Stimulated activated CD4-positive, alpha-beta T cell treated with anti-CD3 and anti-CD28 coated beads, Interleukin-2, amount 100 ng/mL, for 24 hours (primary cell): Measurements from ENCODE around the gene LTBP1.
"Not testable (repeated sequence)": the region's sequence is repeated elsewhere in the genome, so short reads cannot be mapped to it uniquely, and the experiment has no call there.

Source experiments
- DNase-seq, 2 donors: peaks; one replicate each; pipeline ENCODE4 v3.0.0-alpha.2; 2020

LTBP1 gene

GRCh38 chr2:33166287-33166881 is 219.6 kb downstream of the LTBP1 start:
- DNase-seq = no peak

DNA sequence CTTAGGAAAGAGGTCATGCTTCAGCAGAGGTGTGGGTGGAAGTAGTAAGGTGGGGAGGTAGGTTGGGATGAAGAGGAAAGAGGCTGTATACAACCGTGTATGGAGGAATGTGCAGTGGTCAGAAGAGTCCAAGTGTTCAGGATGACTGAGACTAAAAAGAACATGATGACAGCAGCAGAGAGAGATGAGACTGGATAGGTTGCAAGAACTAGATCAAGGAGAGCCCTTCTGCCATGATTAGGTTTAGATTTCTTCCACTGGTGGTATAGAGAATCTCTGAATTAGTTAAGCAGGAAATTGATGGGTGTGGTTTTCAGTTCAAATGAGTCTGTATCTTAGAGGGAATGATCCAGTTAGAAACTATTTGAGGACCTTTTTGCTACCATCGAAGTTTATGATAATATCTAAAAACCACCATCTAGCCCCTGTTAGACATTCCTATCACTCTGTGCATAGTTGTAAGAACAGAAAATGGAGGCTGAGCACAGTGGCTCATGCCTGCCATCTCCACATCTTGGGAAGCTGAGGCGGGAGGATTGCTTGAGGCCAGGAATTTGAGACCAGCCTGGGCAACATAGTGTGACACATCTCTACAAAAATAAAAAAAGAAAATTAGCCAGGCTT is 221.0 kb downstream of the LTBP1 start:
- no peak for DNase-seq

- DNase-seq = no peak
These were observed 221.7 kb downstream of the LTBP1 start for GRCh38 chr2:33168425-33168824.

DNA sequence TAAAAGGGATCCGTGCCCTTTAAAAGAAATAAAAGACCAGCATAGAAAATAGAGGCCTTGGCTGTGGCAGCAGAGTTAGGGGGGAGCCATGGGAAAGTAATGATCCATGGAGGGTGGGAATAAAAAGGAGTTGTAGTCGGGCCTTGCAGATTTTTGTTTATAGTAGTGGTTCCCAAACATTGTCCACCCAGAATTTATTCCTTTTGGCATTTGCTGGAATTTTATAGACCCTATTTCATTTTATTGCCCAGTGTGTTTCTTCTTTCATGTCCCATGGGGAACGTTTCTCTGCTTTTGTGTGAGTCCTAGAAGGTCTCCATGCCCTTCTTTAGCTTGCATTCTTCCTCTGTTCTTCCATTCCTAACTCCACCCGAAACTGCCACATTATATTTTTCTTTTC is 222.2 kb downstream of the LTBP1 start:
- no peak for DNase-seq

- not testable (repeated sequence) for DNase-seq
These were observed 223.5 kb downstream of the LTBP1 start for GRCh38 chr2:33170251-33170650.

- DNase-seq = no peak
These were observed 230.9 kb downstream of the LTBP1 start for GRCh38 chr2:33177627-33178026.

- no peak for DNase-seq
These were observed 231.5 kb downstream of the LTBP1 start for GRCh38 chr2:33178209-33178608.

- no peak for DNase-seq
These were observed 234.2 kb downstream of the LTBP1 start for GRCh38 chr2:33180915-33181314.

DNA sequence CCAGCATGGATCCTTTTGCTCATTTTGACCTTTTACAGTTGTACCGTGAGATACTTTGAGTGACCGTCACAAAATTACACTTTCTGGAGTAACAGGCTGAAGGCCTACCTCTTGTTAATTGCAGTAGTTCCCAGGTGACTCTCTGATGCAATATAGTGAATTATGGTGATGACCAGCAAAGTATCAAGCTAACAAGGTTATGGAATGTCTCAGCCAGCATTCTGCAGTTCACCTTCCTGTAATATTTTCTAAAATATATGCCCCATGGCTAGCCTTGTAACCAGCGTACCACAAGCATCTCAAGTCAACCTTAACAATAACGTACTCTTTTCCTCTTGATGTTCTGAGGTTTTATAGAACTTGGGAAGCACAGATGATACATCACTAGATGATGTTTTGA is 234.7 kb downstream of the LTBP1 start:
- no peak for DNase-seq

DNA sequence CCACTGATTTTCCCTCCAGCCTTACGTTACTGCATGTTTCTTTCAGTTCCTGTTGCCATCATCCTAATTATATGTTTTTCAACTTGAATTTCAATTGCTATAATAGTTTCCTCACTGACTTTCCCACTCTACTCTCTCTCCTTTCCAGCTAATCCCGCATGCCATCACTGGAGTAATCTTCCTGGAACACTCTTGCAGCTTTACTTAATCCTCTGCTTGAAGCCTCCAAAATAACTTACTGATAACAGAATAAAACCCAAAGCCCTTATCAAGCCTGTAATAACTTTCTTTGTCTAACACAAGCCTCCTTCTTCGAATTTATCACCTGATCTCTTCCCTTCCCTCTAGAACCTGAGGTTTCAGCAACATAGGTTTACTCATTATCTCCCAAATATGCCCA is 237.3 kb downstream of the LTBP1 start:
- DNase-seq = no peak

DNA sequence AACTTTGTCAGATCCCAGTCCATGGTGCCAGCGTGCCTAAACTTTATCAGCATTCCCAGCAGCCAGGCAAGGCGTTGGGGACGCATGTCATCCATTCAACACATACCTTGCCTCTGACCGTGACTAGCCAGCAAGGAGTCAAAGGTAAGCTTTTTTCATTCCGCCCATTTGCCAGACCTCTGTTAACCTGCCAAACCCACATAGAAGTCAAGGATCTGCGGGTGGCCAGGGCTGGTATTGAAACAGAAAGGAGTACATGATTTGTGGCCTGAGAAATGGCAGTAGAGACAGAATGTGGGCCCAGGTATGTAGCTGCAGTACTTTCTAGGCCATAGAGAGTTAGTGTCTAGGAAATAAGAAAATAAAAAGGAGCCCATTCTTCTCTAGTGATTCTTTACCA is 240.2 kb downstream of the LTBP1 start:
- DNase-seq = no peak

GRCh38 chr2:33188799-33189198 is 242.0 kb downstream of the LTBP1 start:
- DNase-seq = no peak

- no peak for DNase-seq
These were observed 243.7 kb downstream of the LTBP1 start for GRCh38 chr2:33190393-33190937.

GRCh38 chr2:33195891-33196290 is 249.1 kb downstream of the LTBP1 start:
- no peak for DNase-seq

DNA sequence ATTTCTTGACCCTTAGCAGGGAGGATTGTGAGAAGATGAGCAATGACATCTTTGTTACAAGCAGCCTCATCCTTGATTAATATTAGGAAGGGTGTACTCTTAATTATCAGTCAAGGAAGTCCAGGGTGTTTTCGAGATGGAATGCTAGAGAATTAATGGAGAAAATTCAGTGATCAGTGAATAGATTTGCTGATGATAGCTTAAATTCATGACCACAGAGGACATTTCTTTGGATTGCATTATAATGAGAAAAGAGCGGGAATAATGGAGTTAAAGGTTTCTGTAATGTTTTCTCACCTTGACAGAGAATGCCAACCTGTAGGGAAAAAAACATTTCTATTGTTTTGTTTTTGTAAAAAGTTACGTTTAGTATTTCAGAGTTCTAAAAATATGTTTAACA is 249.9 kb downstream of the LTBP1 start:
- DNase-seq = no peak

DNA sequence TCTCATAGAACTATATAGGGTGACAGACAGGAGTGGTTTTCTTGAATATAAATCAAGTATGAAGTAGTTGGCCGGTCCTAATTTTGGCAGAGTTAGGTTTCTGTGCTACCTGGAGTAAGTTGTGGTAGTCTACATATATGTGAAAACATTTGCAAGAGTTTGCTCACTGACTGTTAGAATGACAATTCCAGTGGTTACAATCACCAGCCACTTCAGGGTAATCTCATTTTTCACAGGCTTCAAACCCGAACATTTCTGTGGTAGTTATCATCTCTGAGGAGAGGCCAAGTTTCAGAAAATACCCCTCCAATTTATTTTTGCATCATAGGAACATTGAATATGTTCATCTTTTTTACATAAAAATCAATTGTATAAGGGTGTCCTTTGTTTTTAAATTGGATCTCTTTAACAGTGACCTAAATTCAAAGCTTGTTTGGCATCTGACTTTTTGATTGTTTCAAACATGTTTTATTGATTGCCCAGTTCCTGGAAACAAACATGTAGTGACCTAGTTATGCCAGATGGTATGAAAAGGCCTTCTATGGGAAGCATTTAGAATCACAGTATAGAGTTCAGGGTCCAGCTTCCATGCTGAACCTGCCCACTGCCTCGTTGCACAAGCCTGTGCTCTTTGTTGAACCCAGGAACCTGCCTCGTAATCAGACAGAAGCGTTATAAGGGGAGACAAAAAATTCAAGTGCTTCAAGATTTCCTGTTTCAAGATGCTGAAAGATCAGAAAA is 250.6 kb downstream of the LTBP1 start:
- DNase-seq = no peak

- no peak for DNase-seq
These were observed 256.1 kb downstream of the LTBP1 start for GRCh38 chr2:33202641-33203522.

DNA sequence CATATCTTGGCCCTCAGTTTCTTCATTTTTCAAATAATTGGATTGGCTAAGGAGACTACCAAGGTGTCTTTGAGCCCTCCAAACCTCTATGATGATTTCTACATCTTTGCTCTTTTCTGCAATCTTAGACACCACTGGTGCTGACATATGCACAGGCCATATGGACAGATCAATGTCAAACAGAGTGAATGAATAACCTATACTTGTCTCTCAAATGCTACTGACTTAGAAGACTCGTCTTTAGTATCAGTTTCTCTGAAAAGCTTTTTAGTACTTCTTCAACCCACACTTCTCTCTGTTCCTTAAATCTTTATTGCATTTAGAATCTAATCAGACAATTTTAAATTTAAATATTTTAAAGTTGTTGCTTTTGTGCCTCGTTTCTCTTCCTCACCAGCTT is 258.2 kb downstream of the LTBP1 start:
- no peak for DNase-seq

- DNase-seq = no peak
These were observed 259.1 kb downstream of the LTBP1 start for GRCh38 chr2:33205693-33206434.

DNA sequence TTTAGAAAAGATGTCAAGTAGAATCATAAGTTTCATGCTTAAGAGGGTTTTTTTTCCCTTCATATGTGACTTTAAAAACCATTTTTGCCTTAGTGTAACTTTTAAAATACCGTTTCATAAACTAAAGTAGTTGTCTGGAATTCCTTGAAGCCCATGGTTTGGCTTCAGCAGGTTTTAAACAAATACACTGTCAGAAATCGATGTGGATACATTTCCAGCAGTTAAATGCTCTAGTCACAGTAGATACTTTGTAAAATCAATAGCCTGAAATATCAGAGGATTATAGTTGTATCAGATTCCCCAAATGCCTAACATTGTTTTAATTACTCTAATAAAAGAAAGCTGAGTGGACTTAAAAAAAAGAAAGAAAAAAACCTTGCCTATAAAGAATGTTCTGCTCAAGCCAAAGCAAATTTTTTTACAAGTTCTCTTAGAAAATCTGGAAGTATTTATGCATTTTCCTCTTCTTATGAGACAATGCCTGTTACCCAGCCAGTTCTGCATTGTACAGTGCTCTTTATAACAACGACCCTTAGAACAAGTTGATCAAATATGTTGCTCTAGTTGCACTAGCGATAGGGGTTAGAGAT is 260.5 kb downstream of the LTBP1 start:
- DNase-seq = no peak

DNA sequence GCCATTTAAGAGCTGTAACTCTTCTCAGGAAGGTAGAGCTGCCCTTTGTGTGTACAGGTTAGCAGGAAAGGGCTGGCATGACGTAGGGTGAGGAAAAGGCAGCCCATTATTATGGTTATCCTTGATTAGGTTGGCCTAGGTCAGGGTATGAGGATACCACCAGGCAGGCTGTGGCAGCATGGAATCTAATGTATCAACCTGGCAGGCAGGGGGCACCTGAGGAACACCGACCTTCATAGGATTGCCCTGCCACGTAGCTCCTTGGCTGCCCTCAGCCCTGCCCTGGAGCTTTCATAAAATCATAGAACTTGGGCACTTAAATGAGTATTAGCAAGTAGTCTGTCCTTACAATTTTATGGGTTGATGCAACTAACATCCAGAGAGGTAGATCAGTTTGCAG is 261.6 kb downstream of the LTBP1 start:
- DNase-seq = peak in 1 of 2 donors; percentile 3

- DNase-seq = no peak
These were observed 263.2 kb downstream of the LTBP1 start for GRCh38 chr2:33209976-33210375.
